Right atrium auricular region (tissue), 2 donors: Measurements from ENCODE around the gene FSD1L. TPM values are rescaled to one million over a fixed set of nuclear protein-coding genes. Genes with fewer than 3 reads are reported as not detected.

Source experiments
- DNase-seq: peaks from one replicate; pipeline ENCODE4 v3.0.0-alpha.2; 2019; ENCODE audit warnings: low spot score
- H3K27ac ChIP-seq, 2 donors: fragments of 200-600 bp; sonication (generic); 1 replicate in 1 of 2; 2 replicates in 1 of 2; pipeline ENCODE4 v1.5.1; 2016 to 2019
- H3K27me3 ChIP-seq, 2 donors: fragments of 200-600 bp; sonication (generic); one replicate each; pipeline versions ENCODE4 v1.5.1 to v1.6.0; 2017 to 2019
- H3K36me3 ChIP-seq: fragments of 200-600 bp; sonication (generic); one replicate; pipeline ENCODE4 v1.5.1; 2016
- H3K4me1 ChIP-seq, 2 donors: fragments of 200-600 bp; sonication (generic); one replicate each; pipeline versions ENCODE4 v1.5.1 to v1.6.0; 2017 to 2019
- H3K4me3 ChIP-seq, 2 donors: fragments of 200-600 bp; sonication (generic); 1 replicate in 1 of 2; 2 replicates in 1 of 2; pipeline ENCODE4 v1.5.1; 2017 to 2019; ENCODE audit warnings: mild to moderate bottlenecking in 1 of 2, moderate library complexity in 1 of 2
- H3K9me3 ChIP-seq, 2 donors: fragments of 200-600 bp; sonication (generic); one replicate each; pipeline ENCODE4 v1.5.1; 2019
- CTCF ChIP-seq, 2 donors: fragments of 200-600 bp; sonication (generic); IDR thresholded peaks; one replicate each; pipeline ENCODE4 v1.5.1; 2019; ENCODE audit warnings: antibody characterized with exemption in 2 of 2
- total RNA-seq, 2 donors: library from RNA; depleted of rRNA; stranded (reverse); fragments of >200 nt; gene quantifications; one replicate each; pipeline ENCODE4 v1.1.0, GENCODE V29; 2016

The FSD1L gene
- total RNA-seq, 2 donors from 2014 or later, result 1.6 to 1.7 TPM

GRCh38 chr9:105444130-105444529 lies 3.7 kb upstream of the FSD1L start:
- Histone ChIP-seq H3K27ac (no peak overlapping the region), H3K4me1 (peaks cover 0 to 11% of the 10 kb centered on the region in 2 donors), H3K9me3 (no peaks in the 10 kb centered on the region), H3K36me3 (no peaks in the 10 kb centered on the region), H3K4me3 (no peak overlapping the region), H3K27me3 (no peaks in the 10 kb centered on the region)
- TF ChIP-seq CTCF (IDR thresholded peaks at IDR 0.05), result no peak
- DNase-seq, result no peak

- Histone ChIP-seq H3K27me3 (no peaks in the 10 kb centered on the region), H3K9me3 (no peaks in the 10 kb centered on the region), H3K36me3 (no peaks in the 10 kb centered on the region), H3K4me1 (peaks cover 0 to 5% of the 10 kb centered on the region in 2 donors), H3K4me3 (no peak overlapping the region), H3K27ac (peak overlapping the region in 1 of 2 donors; percentile 17)
- TF ChIP-seq CTCF (IDR thresholded peaks at IDR 0.05), result no peak
- no peak for DNase-seq
Measured at GRCh38 chr9:105445203-105445881, 2.5 kb upstream of the FSD1L start.

- no peaks in the 10 kb centered on the region for H3K9me3 ChIP-seq
- H3K36me3 ChIP-seq, result no peaks in the 10 kb centered on the region
- no peaks in the 10 kb centered on the region for H3K27me3 ChIP-seq
- TF ChIP-seq CTCF (IDR thresholded peaks at IDR 0.05), result no peak
- no peak for DNase-seq
- peaks cover 0 to 5% of the 10 kb centered on the region in 2 donors for H3K4me1 ChIP-seq
- H3K27ac ChIP-seq, result peak overlapping the region; percentile 74 to 79
- H3K4me3 ChIP-seq, result peak overlapping the region; percentile 68 to 89
Measured at GRCh38 chr9:105447386-105447813, 434 bp upstream of the FSD1L start.

- Histone ChIP-seq H3K27me3 (no peaks in the 10 kb centered on the region), H3K4me3 (peak overlapping the region in 1 of 2 donors; percentile 89), H3K4me1 (peaks cover 0 to 5% of the 10 kb centered on the region in 2 donors), H3K9me3 (no peaks in the 10 kb centered on the region), H3K27ac (no peak overlapping the region), H3K36me3 (no peaks in the 10 kb centered on the region)
- no peak for DNase-seq
- no peak for TF ChIP-seq CTCF (IDR thresholded peaks at IDR 0.05)
Measured at GRCh38 chr9:105449081-105449480, 1.2 kb downstream of the FSD1L start.

- peaks cover 0 to 5% of the 10 kb centered on the region in 2 donors for H3K4me1 ChIP-seq
- H3K4me3 ChIP-seq, result no peak overlapping the region
Measured at GRCh38 chr9:105452185-105452584, 4.4 kb downstream of the FSD1L start.

More at GRCh38 chr9:105452185-105452584, 4.4 kb downstream of the FSD1L start:
- Histone ChIP-seq H3K36me3 (no peaks in the 10 kb centered on the region), H3K27ac (no peak overlapping the region), H3K9me3 (no peaks in the 10 kb centered on the region), H3K27me3 (no peaks in the 10 kb centered on the region)
- TF ChIP-seq CTCF (IDR thresholded peaks at IDR 0.05), result no peak
- no peak for DNase-seq
